BLaER1 treated with 17β-estradiol and CSF1 and Interleukin-3, amounts not matched to agents 10 nM and 100 nM (cell line): Measurements from ENCODE around the gene VPS26B.

Source experiments
- H3K27ac ChIP-seq, 11 experiments: shearing (Covaris generic); formaldehyde crosslinking; 2 replicates each; pipeline ENCODE4 v1.8.1; 2022
- H3K27me3 ChIP-seq, 11 experiments: shearing (Covaris generic); formaldehyde crosslinking; 2 replicates each; pipeline ENCODE4 v1.8.1; 2022
- H3K36me3 ChIP-seq, 11 experiments: shearing (Covaris generic); formaldehyde crosslinking; 2 replicates each; pipeline ENCODE4 v1.8.1; 2022
- H3K4me1 ChIP-seq, 10 experiments: shearing (Covaris generic); formaldehyde crosslinking; 2 replicates each; pipeline ENCODE4 v1.8.1; 2022
- H3K4me2 ChIP-seq, 11 experiments: shearing (Covaris generic); formaldehyde crosslinking; 2 replicates each; pipeline ENCODE4 v1.8.1; 2022
- H3K4me3 ChIP-seq, 10 experiments: shearing (Covaris generic); formaldehyde crosslinking; 2 replicates each; pipeline ENCODE4 v1.8.1; 2022
- H3K9ac ChIP-seq, 11 experiments: shearing (Covaris generic); formaldehyde crosslinking; 2 replicates each; pipeline ENCODE4 v1.8.1; 2022
- H3K9me3 ChIP-seq, 11 experiments: shearing (Covaris generic); formaldehyde crosslinking; replicated peaks in 1 of 11; 2 replicates each; pipeline ENCODE4 v1.8.1; 2022
- H4K20me1 ChIP-seq, 11 experiments: shearing (Covaris generic); formaldehyde crosslinking; 2 replicates each; pipeline ENCODE4 v1.8.1; 2022
- Cebpa-rat ChIP-seq, 11 experiments: shearing (Covaris generic); IDR thresholded peaks; 2 replicates each; pipeline ENCODE4 v1.8.1; 2022

The VPS26B gene

DNA sequence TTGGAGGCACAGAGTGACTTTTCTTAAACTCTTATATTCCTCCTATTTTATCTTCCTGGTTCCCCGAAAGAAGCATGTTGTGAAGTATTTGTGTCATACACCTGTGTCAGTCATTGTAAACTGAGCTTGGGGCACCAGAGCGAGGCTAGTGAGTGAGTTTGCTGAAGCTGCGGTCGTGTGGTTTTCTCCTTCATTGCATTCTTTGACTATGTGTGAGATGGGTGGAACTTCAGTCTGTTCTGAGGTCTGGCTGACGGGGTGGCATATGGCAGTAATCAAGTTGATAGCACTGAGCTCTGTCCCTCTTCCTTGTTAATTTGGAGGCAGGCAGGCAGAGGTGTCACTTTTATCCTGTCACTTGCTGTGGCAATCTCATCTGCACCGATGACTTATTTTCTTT is 4.2 kb downstream of the VPS26B start:
- H3K9ac ChIP-seq = no peak overlapping the region
- peak overlapping the region in 2 of 10 experiments; percentile 17 to 28; a peak in 1 of 20 replicates for H3K4me3 ChIP-seq
- no peaks in the 10 kb centered on the region for H3K9me3 ChIP-seq
- H3K27ac ChIP-seq = no peak overlapping the region
- H3K36me3 ChIP-seq = peaks cover 0 to 4% (median 0%) of the 10 kb centered on the region in 11 experiments; a peak in 2 of 22 replicates
- no peak for TF ChIP-seq Cebpa-rat (IDR thresholded peaks at IDR 0.05)
- H3K4me1 ChIP-seq = peaks cover 75 to 87% (median 84%) of the 10 kb centered on the region in 10 experiments
- H3K4me2 ChIP-seq = peak overlapping the region; percentile 60 to 99 (median 88)
- peaks cover 76 to 87% (median 85%) of the 10 kb centered on the region in 11 experiments; a peak in 21 of 22 replicates for H4K20me1 ChIP-seq
- H3K27me3 ChIP-seq = peaks cover 23 to 37% (median 29%) of the 10 kb centered on the region in 11 experiments

DNA sequence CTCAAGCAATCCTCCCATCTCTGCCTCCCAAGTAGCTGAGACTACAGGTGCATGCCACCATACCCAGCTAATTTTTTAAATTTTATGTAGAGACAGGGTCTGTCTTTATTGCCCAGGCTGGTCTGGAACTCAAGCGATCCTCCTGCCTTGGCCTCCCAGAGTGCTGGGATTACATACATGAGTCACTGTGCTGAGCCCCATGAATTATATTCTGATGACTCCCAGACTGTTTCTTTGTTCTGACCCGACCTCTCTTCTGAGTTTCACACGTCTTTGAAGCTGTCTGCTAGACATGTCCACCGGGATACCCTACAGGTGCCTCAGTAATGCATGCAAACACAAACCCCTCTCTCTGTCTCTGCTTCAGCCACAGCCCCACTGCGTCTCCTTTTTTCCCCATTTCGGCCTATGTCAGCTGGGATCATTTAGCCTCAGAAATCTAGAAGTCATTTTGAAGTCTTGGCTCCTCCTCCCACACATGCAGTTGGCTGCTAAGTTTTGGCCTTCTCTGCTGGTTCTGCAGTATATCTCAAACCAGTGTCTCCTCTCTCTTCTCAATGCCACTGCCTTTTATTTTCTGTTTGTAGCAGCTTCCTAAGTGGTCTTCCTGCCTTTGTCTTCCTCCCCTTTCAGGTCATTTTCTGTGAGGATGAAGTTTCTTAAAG is 4.8 kb downstream of the VPS26B start:
- no peak for TF ChIP-seq Cebpa-rat (IDR thresholded peaks at IDR 0.05)
- peaks cover 82 to 94% (median 91%) of the 10 kb centered on the region in 11 experiments; a peak in 21 of 22 replicates for H4K20me1 ChIP-seq

DNA sequence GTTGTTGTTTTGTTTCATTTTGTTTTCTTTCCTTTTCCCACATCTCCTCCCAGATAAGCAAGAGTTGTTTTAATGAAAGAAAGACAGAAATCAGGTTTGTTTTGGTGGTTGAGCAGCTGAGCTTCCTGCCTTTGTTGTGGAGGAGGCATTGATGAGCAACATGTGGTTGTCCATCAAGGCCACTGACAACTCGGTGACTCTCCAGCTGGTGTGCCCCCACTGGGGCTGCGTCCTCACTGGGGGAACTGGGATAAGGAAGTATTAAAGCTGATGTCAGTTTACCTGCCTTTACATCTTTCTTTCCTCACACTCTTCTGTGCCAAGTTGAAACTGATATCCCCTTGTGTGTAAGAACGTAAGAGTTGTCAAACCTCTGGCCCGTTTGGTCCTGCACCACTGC is 5.9 kb downstream of the VPS26B start:
- Histone ChIP-seq H3K4me2 (peak overlapping the region; percentile 60 to 99 (median 88)), H3K9ac (peak overlapping the region in 2 of 11 experiments; percentile 7 to 42; a peak in 1 of 22 replicates), H4K20me1 (peaks cover 91 to 100% (median 98%) of the 10 kb centered on the region in 11 experiments; a peak in 21 of 22 replicates), H3K36me3 (peaks cover 6 to 14% (median 8%) of the 10 kb centered on the region in 11 experiments; a peak in 20 of 22 replicates), H3K27me3 (peaks cover 23 to 37% (median 25%) of the 10 kb centered on the region in 11 experiments), H3K4me1 (peaks cover 75 to 96% (median 89%) of the 10 kb centered on the region in 10 experiments), H3K27ac (peak overlapping the region in 3 of 11 experiments; percentile 1 to 43 (median 24); a peak in 3 of 22 replicates), H3K4me3 (peak overlapping the region in 2 of 10 experiments; percentile 24 to 35; a peak in 2 of 20 replicates), H3K9me3 (no peaks in the 10 kb centered on the region)
- TF ChIP-seq Cebpa-rat (IDR thresholded peaks at IDR 0.05) = no peak

More for the DNA sequence above, 4.8 kb downstream of the VPS26B start:
- Histone ChIP-seq H3K9me3 (no peaks in the 10 kb centered on the region), H3K4me3 (peak overlapping the region in 2 of 10 experiments; percentile 17 to 28; a peak in 4 of 20 replicates), H3K27ac (no peak overlapping the region), H3K36me3 (peaks cover 0 to 4% (median 0%) of the 10 kb centered on the region in 11 experiments; a peak in 3 of 22 replicates), H3K27me3 (peaks cover 23 to 37% (median 29%) of the 10 kb centered on the region in 11 experiments), H3K4me1 (peaks cover 75 to 94% (median 90%) of the 10 kb centered on the region in 10 experiments), H3K4me2 (peak overlapping the region; percentile 60 to 99 (median 88)), H3K9ac (no peak overlapping the region)

DNA sequence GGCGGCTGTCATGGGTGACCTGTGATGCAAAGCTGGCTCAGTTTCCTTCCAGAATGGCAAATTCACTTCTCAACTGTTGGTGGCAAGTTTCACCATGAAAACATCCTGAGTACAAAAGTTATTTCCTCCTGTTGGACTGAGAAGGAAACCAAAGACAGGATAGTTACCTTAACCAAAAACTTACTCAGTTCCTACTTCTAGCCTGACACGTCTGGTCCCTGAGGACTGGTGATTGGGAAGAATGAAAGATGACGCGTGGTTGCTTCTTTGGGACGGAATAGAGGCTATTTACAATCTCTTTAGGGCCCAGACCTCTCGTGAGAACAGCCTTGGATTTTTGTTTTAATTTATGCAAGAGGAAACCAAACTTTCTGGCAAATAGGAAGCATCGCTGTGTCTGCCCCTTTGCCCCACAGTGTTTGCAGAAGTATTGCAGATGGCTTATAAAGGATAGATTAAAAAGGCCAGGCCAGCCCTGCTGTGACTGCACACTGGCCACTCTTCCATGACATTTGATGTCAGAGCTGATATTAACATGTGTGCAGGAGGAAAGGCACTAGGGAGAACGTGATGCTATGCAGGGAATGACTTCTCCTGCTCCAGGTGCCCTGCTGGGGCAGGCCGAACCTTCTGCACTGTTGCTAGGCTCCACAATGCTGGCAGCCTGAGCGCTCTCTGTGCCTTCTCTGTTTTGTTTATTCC is 7.6 kb downstream of the VPS26B start:
- Histone ChIP-seq H3K27ac (peak overlapping the region in 8 of 11 experiments; percentile 24 to 53 (median 42); a peak in 14 of 22 replicates), H4K20me1 (peaks cover 73 to 85% (median 80%) of the 10 kb centered on the region in 11 experiments; a peak in 21 of 22 replicates), H3K9me3 (no peaks in the 10 kb centered on the region), H3K9ac (peak overlapping the region in 4 of 11 experiments; percentile 3 to 57 (median 24); a peak in 3 of 22 replicates), H3K36me3 (peaks cover 17 to 29% (median 22%) of the 10 kb centered on the region in 11 experiments), H3K4me2 (peak overlapping the region; percentile 60 to 99 (median 88)), H3K4me3 (no peak overlapping the region), H3K27me3 (peaks cover 7 to 20% (median 8%) of the 10 kb centered on the region in 11 experiments; a peak in 19 of 22 replicates), H3K4me1 (peaks cover 59 to 81% (median 73%) of the 10 kb centered on the region in 10 experiments)
- TF ChIP-seq Cebpa-rat (IDR thresholded peaks at IDR 0.05) = no peak

DNA sequence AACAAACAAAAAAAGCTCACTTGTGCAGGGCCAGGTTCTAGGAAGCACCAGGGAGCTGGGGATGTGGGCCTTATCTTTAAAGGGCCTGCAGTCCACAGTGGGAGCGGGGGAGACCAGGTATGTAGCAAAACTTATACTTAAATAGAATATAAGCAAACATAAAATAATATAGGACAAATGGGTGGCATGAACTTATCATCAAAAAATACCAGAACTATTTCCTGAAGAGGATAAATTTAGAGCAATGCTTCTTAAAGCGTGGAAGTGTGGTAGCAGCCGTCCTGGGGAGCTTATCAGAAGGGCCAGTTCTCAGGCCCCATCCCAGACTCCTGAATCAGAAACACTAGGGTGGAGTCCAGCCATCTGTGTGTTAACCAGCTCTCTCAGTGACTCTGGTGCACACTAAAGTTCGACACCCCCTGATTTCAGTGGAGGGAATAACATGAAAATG is 9.3 kb downstream of the VPS26B start:
- Histone ChIP-seq H3K4me3 (no peak overlapping the region), H3K4me1 (peaks cover 45 to 77% (median 66%) of the 10 kb centered on the region in 10 experiments), H3K9me3 (no peaks in the 10 kb centered on the region), H3K27ac (no peak overlapping the region), H3K36me3 (peaks cover 19 to 40% (median 30%) of the 10 kb centered on the region in 11 experiments), H3K4me2 (peak overlapping the region in 9 of 11 experiments; percentile 74 to 99 (median 95); a peak in 19 of 22 replicates), H3K9ac (peak overlapping the region in 1 of 11 experiments; percentile 15; a peak in 1 of 22 replicates), H3K27me3 (peaks cover 0 to 11% (median 0%) of the 10 kb centered on the region in 11 experiments; a peak in 4 of 22 replicates), H4K20me1 (peaks cover 61 to 82% (median 68%) of the 10 kb centered on the region in 11 experiments; a peak in 21 of 22 replicates)
- no peak for TF ChIP-seq Cebpa-rat (IDR thresholded peaks at IDR 0.05)

DNA sequence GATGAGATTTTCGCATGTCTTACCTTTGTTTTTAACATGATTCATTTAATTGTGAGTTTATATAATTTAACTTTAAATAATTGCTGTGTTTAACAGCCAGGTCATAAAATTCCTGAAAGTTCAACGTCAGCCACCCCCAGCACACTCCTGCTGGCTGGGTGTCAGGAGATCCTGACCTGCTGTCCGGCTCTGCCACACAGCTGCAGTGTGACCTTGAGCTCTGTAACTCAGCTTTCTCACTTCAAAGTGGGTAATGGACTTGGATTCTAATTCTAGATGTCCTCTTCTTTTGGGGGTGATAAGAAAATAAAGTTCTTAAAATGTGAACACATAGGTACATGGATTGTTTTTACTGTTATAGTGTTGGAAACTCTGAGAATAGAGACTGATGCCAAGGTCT is 10.9 kb downstream of the VPS26B start:
- Histone ChIP-seq H3K4me3 (no peak overlapping the region), H3K36me3 (peaks cover 31 to 57% (median 46%) of the 10 kb centered on the region in 11 experiments), H3K4me2 (no peak overlapping the region), H3K27ac (no peak overlapping the region), H3K9ac (no peak overlapping the region), H3K27me3 (no peaks in the 10 kb centered on the region; a peak in 1 of 22 replicates), H3K9me3 (no peaks in the 10 kb centered on the region), H4K20me1 (peaks cover 45 to 72% (median 52%) of the 10 kb centered on the region in 11 experiments; a peak in 21 of 22 replicates), H3K4me1 (peaks cover 28 to 76% (median 50%) of the 10 kb centered on the region in 10 experiments)
- no peak for TF ChIP-seq Cebpa-rat (IDR thresholded peaks at IDR 0.05)

DNA sequence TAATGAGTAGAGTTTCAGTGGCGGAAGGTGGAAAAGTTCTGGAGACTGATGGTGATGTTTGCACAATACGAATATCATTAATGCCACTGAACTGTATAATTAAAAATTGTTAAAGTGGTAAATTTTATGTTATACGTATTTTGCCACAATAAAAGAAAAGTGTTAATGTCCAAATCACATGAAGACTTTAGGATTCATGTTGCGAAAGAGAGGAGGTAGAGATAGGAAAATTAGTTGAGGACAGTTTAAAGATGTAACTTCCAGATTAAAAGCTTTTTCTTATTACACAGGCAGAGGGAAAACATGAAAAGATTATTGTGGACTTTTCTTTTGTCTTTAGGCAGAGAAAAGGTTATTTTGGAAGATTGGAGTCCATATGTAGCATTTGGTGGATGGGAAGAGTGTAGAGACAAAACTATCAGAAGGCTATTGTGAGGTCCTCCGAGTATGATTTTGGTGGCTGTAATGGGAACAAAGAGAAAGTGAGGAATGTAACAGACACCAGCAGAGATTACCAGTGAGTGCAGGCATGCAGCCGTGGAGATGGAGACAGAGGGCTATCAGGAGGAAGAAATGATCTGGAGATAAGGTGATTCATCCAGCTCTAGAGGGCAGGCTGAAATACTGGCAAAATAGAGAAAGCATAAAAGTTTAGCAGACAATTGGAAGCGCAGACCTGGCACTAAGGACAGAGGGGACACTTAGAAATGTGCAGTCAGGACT is 12.5 kb downstream of the VPS26B start:
- H3K9me3 ChIP-seq = no peaks in the 10 kb centered on the region
- H3K36me3 ChIP-seq = peaks cover 34 to 66% (median 49%) of the 10 kb centered on the region in 11 experiments
- peaks cover 32 to 70% (median 39%) of the 10 kb centered on the region in 11 experiments; a peak in 21 of 22 replicates for H4K20me1 ChIP-seq
- H3K4me3 ChIP-seq = no peak overlapping the region
- peaks cover 22 to 71% (median 44%) of the 10 kb centered on the region in 10 experiments for H3K4me1 ChIP-seq
- no peak overlapping the region for H3K9ac ChIP-seq
- peaks cover 0 to 9% (median 0%) of the 10 kb centered on the region in 11 experiments; a peak in 4 of 22 replicates for H3K27me3 ChIP-seq
- no peak overlapping the region for H3K27ac ChIP-seq
- TF ChIP-seq Cebpa-rat (IDR thresholded peaks at IDR 0.05) = no peak
- peak overlapping the region in 7 of 11 experiments; percentile 9 to 41 (median 38); a peak in 12 of 22 replicates for H3K4me2 ChIP-seq

DNA sequence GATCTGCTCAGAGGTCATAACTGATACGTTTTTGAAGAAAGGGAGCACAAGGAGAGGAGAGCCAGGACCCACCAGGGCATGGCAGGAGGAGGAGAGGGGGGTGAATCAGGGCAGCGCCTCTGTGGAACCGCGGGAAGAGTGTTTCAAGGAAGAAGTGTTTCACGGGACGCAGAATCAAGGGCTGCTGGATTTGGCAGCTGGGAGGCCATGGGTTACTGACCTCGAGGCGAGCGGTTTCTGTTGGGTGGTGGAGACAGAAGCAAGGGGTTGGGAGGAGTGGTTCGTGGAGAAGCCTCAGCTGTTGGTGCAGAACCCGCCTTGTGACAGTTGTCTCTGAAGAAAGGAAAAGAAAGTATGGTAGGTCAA is 13.1 kb downstream of the VPS26B start:
- H3K4me2 ChIP-seq = peak overlapping the region in 8 of 11 experiments; percentile 9 to 41 (median 38); a peak in 12 of 22 replicates
- peaks cover 22 to 71% (median 44%) of the 10 kb centered on the region in 10 experiments for H3K4me1 ChIP-seq
- H3K9ac ChIP-seq = no peak overlapping the region
- no peaks in the 10 kb centered on the region for H3K9me3 ChIP-seq
- no peak overlapping the region for H3K27ac ChIP-seq
- peaks cover 26 to 70% (median 34%) of the 10 kb centered on the region in 11 experiments; a peak in 21 of 22 replicates for H4K20me1 ChIP-seq
- no peak overlapping the region for H3K4me3 ChIP-seq
- peaks cover 0 to 9% (median 0%) of the 10 kb centered on the region in 11 experiments; a peak in 5 of 22 replicates for H3K27me3 ChIP-seq
- peaks cover 34 to 66% (median 49%) of the 10 kb centered on the region in 11 experiments for H3K36me3 ChIP-seq
- no peak for TF ChIP-seq Cebpa-rat (IDR thresholded peaks at IDR 0.05)
